Activated CD4-positive, alpha-beta T cell treated with anti-CD3 and anti-CD28 coated beads, Interleukin-2, Interleukin-6, amounts not matched to agents 100 ng/mL and 50 ng/mL, durations not matched to agents 16 hours and 8 hours (primary cell): ENCODE measurements around the gene DNAH14.
"Not testable (repeated sequence)": the region's sequence is repeated elsewhere in the genome, so short reads cannot be mapped to it uniquely, and the experiment has no call there.

ENCODE experiments used
- DNase-seq: peaks from one replicate; pipeline ENCODE4 v3.0.0-alpha.2; 2020

The DNAH14 gene

GRCh38 chr1:225158291-225158690 lies 228.8 kb downstream of the DNAH14 start:
- no peak for DNase-seq

GRCh38 chr1:225159793-225160192 lies 230.3 kb downstream of the DNAH14 start:
- no peak for DNase-seq

GRCh38 chr1:225177409-225177808 lies 247.9 kb downstream of the DNAH14 start:
- DNase-seq: not testable (repeated sequence)

GRCh38 chr1:225179686-225180085 lies 250.2 kb downstream of the DNAH14 start:
- no peak for DNase-seq

- no peak for DNase-seq
Measured at GRCh38 chr1:225182716-225183115, 253.2 kb downstream of the DNAH14 start.

GRCh38 chr1:225191199-225191753 lies 261.8 kb downstream of the DNAH14 start:
- DNase-seq: no peak

- no peak for DNase-seq
Measured at GRCh38 chr1:225201447-225201846, 272.0 kb downstream of the DNAH14 start.

- DNase-seq: no peak
Measured at GRCh38 chr1:225207791-225208190, 278.3 kb downstream of the DNAH14 start.

- no peak for DNase-seq
Measured at GRCh38 chr1:225209153-225209552, 279.7 kb downstream of the DNAH14 start.

- DNase-seq: not testable (repeated sequence)
Measured at GRCh38 chr1:225210180-225210579, 280.7 kb downstream of the DNAH14 start.

- DNase-seq: not testable (repeated sequence)
Measured at GRCh38 chr1:225211694-225212442, 282.4 kb downstream of the DNAH14 start.

GRCh38 chr1:225224287-225224686 lies 294.8 kb downstream of the DNAH14 start:
- no peak for DNase-seq

- no peak for DNase-seq
Measured at GRCh38 chr1:225225681-225226080, 296.2 kb downstream of the DNAH14 start.

- DNase-seq: no peak
Measured at GRCh38 chr1:225228871-225229303, 299.4 kb downstream of the DNAH14 start.

- not testable (repeated sequence) for DNase-seq
Measured at GRCh38 chr1:225229429-225229828, 300.0 kb downstream of the DNAH14 start.

GRCh38 chr1:225230483-225230882 lies 301.0 kb downstream of the DNAH14 start:
- no peak for DNase-seq

GRCh38 chr1:225232930-225233329 lies 303.5 kb downstream of the DNAH14 start:
- DNase-seq: not testable (repeated sequence)

- no peak for DNase-seq
Measured at GRCh38 chr1:225242611-225243010, 313.1 kb downstream of the DNAH14 start.

- DNase-seq: no peak
Measured at GRCh38 chr1:225250432-225250831, 321.0 kb downstream of the DNAH14 start.

- no peak for DNase-seq
Measured at GRCh38 chr1:225253173-225253572, 323.7 kb downstream of the DNAH14 start.

- DNase-seq: no peak
Measured at GRCh38 chr1:225253784-225254183, 324.3 kb downstream of the DNAH14 start.

GRCh38 chr1:225254676-225255075 lies 325.2 kb downstream of the DNAH14 start:
- DNase-seq: no peak

- no peak for DNase-seq
Measured at GRCh38 chr1:225257081-225257480, 327.6 kb downstream of the DNAH14 start.

GRCh38 chr1:225258811-225259210 lies 329.3 kb downstream of the DNAH14 start:
- no peak for DNase-seq

- no peak for DNase-seq
Measured at GRCh38 chr1:225259542-225259941, 330.1 kb downstream of the DNAH14 start.
